ENCODE results near the gene USP19.

DNA sequence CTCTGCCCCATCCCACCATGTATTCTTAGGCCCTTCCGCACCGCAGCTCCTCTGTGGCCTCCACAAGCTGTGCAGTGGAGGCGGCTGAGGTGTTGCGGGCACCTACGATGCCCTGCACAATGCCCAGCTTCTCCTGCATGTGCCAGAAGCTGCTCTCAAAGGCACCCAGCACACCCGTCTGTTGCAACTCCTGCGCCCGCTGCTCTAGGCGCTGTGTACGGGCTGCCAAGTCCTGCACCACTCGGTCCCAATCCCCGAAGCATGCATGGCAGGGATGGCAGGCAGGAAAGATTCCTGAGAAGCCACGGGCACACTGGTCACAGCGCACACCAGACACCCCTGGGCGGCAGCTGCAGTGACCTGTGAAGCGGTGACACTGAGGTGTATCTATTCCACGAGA, 3.1 kb upstream of the USP19 start:
- TF ChIP-seq, protein P1, sequence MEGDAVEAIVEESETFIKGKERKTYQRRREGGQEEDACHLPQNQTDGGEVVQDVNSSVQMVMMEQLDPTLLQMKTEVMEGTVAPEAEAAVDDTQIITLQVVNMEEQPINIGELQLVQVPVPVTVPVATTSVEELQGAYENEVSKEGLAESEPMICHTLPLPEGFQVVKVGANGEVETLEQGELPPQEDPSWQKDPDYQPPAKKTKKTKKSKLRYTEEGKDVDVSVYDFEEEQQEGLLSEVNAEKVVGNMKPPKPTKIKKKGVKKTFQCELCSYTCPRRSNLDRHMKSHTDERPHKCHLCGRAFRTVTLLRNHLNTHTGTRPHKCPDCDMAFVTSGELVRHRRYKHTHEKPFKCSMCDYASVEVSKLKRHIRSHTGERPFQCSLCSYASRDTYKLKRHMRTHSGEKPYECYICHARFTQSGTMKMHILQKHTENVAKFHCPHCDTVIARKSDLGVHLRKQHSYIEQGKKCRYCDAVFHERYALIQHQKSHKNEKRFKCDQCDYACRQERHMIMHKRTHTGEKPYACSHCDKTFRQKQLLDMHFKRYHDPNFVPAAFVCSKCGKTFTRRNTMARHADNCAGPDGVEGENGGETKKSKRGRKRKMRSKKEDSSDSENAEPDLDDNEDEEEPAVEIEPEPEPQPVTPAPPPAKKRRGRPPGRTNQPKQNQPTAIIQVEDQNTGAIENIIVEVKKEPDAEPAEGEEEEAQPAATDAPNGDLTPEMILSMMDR (IDR thresholded peaks at IDR 0.05) = no peak
- no peak for TF ChIP-seq POLR2A (IDR thresholded peaks at IDR 0.05)
